Measurements from ENCODE around the gene DLEU7. TPM values are rescaled to one million over a fixed set of nuclear protein-coding genes. Genes with fewer than 3 reads are reported as not detected.

Gene DLEU7
- total and polyA plus RNA-seq, 9 of the 15 experiments (the other 6 are each of a cell fraction or from before 2014, with no cell fraction given), result 0.03 to 0.06 TPM; not detected in 7

DNA sequence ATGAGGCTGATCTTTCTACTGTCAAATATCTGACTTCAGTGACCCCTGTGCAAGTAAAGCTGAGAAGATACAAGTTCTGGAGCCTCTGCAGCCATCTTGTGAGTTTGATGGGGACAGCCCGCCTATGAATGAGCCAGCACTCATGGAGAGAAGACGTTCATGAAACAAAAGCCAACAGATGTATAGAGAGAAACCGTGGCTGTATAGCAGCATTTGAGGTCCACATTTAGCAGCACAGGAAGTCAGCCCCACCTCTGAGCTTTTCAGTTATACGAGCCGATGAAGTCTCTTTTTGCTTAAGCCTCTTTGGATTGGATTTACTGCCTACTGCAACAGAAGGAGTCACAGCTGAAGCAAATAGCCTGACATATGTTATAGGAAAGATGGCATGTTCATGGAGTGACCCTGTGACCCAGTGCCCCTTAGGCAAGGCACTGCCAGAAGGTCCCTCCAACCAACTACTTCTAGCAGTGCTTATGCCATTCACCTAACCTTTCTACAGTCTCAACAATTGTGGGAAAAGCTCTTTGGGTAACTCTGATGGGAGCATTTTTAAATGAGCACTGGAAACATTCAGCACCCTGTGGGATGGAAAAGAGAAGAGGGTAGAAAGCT is 3.5 kb upstream of the DLEU7 start:
- FAIRE-seq, result no peak
- no peaks in the 10 kb centered on the region for H3K36me3 ChIP-seq (ENCODE audit: control insufficient read depth, insufficient read depth, low read length)
- H3K4me2 ChIP-seq (ENCODE audit: insufficient read depth, low read length), result no peak overlapping the region
- no peaks in the 10 kb centered on the region; a peak in 1 of 5 replicates for H3K27me3 ChIP-seq (ENCODE audit: control insufficient read depth in 2 of 2, insufficient read depth in 2 of 2, low read length in 2 of 2)
- in situ Hi-C loops (cut with MboI), result no loop called here
- no peak overlapping the region for H3K27ac ChIP-seq (ENCODE audit: extremely low read depth, low read depth, low read length)
- no peak for ATAC-seq
- no peaks in the 10 kb centered on the region for H3K9me3 ChIP-seq (replicated peaks; ENCODE audit: control insufficient read depth, insufficient read depth, low read depth, low read length)
- DNase-seq (ENCODE audit: extremely low read depth in 1 of 4, low spot score in 3 of 4), result no peak
- no peaks in the 10 kb centered on the region for H3K79me2 ChIP-seq (ENCODE audit: control insufficient read depth, insufficient read depth, low read length)
- H2AFZ ChIP-seq (ENCODE audit: low read depth, low read length), result no peak overlapping the region
- ChIA-PET POLR2A (no interaction called here), CTCF (ENCODE audit: low intra/inter-chr PET ratio) (no interaction called here)
- intact Hi-C loops (cut with micrococcal nuclease), result no loop called here
- no peak overlapping the region for H3K9ac ChIP-seq (ENCODE audit: insufficient read depth in 1 of 2, low read depth in 2 of 2, low read length in 2 of 2)
- WGBS (ENCODE audit: insufficient coverage, low coverage, missing lambda C conversion rate), result 0% methylated on average over 5 of the region's 5 CpGs
- TF ChIP-seq SAP30 (IDR thresholded peaks at IDR 0.05; ENCODE audit: borderline replicate concordance, insufficient read depth, low read depth, low read length, poor library complexity, severe bottlenecking) (no peak), ARID3A (IDR thresholded peaks at IDR 0.05; ENCODE audit: borderline replicate concordance, low read depth, low read length) (no peak), TGIF2 (CRISPR knock-in tag; IDR thresholded peaks at IDR 0.05) (no peak), PHF21A (IDR thresholded peaks at IDR 0.05; ENCODE audit: borderline replicate concordance, low read depth) (no peak), NFE2 (IDR thresholded peaks at IDR 0.05; ENCODE audit: low read depth) (no peak), SP2 (IDR thresholded peaks at IDR 0.05; ENCODE audit: extremely low read depth, low read depth, low read length, poor library complexity, severe bottlenecking) (no peak), RFX7 (CRISPR knock-in tag; IDR thresholded peaks at IDR 0.05) (no peak), ZBTB17 (CRISPR knock-in tag; IDR thresholded peaks at IDR 0.05) (no peak), POLR2G (IDR thresholded peaks at IDR 0.05; ENCODE audit: low read depth, low read length) (no peak), LEF1 (IDR thresholded peaks at IDR 0.05) (no peak), EP300 (IDR thresholded peaks at IDR 0.05; ENCODE audit: low read length) (no peak), FOXA3 (CRISPR knock-in tag; conservative IDR thresholded peaks at IDR 0.05 in 1 of 2, IDR thresholded peaks at IDR 0.05 in 1 of 2) (no peak), ZEB2 (IDR thresholded peaks at IDR 0.05) (no peak), U2AF2 (optimal IDR thresholded peaks at IDR 0.05; ENCODE audit: low read depth, low read length) (no peak), JUND (IDR thresholded peaks at IDR 0.05; ENCODE audit: borderline replicate concordance, low read depth, low read length) (no peak), JUND (tag; IDR thresholded peaks at IDR 0.05; ENCODE audit: borderline replicate concordance, low read depth, low read length) (no peak), GATAD2B (IDR thresholded peaks at IDR 0.05; ENCODE audit: borderline replicate concordance) (no peak), ZNF699 (CRISPR knock-in tag; IDR thresholded peaks at IDR 0.05; ENCODE audit: insufficient replicate concordance) (no peak), LARP7 (IDR thresholded peaks at IDR 0.05) (no peak), ZFX (CRISPR knock-in tag; IDR thresholded peaks at IDR 0.05) (no peak), TEAD2 (tag; IDR thresholded peaks at IDR 0.05) (no peak)
- H3K9me1 ChIP-seq (ENCODE audit: control insufficient read depth, insufficient read depth, low read length), result no peaks in the 10 kb centered on the region
- H4K20me1 ChIP-seq (replicated peaks; ENCODE audit: control insufficient read depth, insufficient read depth, low read length), result no peaks in the 10 kb centered on the region
- no peak overlapping the region for H3K4me3 ChIP-seq
- no TSS peak for BruUV-seq (replicated peaks)
- no peaks in the 10 kb centered on the region for H3K4me1 ChIP-seq (replicated peaks in 1 of 2; ENCODE audit: control insufficient read depth in 2 of 2, insufficient read depth in 2 of 2, low read length in 2 of 2)

Measured in K562 (cell line).